ENCODE results near the gene VWA2. TPM values are rescaled to one million over a fixed set of nuclear protein-coding genes. Genes with fewer than 3 reads are reported as not detected.

VWA2 gene
- polyA plus RNA-seq, 3 donors, result 0.22 to 1.8 (median 0.68) TPM

DNA sequence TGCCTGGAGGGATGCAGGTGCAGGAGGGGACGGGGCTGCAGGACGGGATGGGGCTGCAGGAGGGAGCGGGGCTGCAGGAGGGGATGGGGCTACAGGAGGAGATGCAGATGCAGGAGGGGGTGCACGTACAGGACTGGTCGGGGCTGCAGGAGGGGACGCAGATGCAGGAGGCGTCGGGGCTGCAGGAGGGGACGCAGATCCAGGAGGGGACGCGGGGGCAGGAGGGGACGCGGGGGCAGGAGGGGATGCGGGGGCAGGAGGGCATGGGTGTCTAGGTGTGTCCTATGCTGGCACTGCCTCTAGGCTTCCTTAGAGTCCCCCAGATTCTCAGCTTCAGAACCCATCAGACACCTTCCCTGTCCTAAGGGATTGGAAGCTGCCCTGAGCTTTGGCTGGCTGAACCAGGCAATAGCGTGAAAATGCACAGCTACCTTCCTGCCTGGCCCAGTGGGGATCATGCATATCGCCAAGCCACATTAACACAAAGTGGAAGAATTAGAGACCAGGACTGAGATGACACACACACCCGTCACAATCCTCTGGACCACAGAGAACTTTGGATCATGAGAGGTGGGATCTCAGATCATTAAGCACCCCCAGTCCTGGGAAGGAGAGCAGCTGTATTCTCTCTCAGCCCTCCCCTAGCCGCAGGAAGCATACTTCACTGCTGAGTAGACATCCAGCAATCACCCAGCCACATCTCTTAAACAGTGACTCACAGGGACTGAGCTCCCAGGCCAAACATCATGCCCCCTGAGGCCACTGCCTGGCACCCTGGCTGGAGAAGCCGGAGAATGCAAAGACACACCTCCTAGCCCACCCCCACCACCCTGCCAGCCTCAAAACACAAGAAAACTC, 67.3 kb downstream of the VWA2 start:
- 89 to 94% (median 90%) methylated on average over 14 to 18 of the region's 19 CpGs for WGBS, 3 donors
- no peak overlapping the region for H3K27ac ChIP-seq (ENCODE audit: low read depth, low read length)

DNA sequence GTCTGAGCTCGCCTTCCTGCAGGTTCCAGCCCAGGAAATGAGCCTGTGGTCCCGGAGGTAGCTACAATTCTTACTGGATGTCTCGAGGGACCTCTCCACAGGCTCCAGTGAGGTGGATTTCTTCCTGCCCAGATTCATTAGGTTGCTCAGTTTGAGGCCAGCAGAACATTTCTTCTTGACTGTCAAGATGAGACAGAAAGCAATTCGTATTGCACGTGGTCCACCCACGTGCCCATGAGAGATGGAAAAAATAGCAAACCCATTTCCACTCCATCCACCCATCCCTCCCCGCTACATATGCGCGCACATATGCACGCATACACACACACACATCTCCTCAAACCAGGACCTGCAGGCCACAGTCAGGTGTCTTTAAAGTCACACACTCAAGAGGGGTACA, 68.7 kb downstream of the VWA2 start:
- WGBS, 3 donors, result 73 to 86% (median 78%) methylated on average over 10 of the region's 10 CpGs
- no peak overlapping the region for H3K27ac ChIP-seq (ENCODE audit: low read depth, low read length)

DNA sequence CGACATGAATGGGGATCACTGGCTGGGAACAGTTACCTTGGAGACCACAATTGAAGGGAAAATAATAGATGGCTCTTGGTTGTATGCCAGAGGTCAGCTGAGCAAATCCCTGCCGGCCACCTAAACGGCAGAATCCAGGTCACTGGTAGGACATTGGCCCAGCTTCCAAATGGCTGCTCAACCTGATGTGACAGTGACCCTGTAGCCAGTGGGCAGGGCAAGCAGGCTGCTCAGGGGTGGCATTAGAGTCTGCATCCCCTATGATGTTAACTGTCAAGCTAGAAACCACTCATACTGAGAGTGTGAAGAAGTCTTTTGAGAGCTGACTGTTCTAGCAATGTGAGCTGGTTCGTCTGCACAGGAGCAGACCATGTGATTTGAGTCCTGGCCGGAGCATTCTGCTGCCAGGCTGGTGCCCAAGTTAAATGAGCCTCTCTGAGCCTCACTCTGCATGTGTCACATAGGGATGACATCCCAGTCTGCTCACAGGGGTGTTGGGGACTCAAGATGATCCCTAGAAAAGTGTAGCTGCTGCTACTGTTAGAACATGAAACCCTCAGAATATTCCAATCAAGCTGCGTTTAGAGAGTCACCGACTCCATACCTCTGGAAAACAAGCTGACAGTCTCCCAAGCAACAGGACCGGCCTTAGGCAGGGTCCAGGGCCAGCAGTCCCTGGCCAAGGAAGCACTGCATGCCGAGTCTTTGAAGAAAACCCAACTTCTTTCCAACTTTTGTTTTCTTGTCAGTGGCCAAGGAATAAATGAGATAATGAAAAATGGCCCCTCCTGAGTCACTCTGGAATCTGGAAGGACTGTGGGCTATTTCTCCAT, 69.7 kb downstream of the VWA2 start:
- no peak overlapping the region for H3K27ac ChIP-seq (ENCODE audit: low read depth, low read length)
- WGBS, 3 donors, result 61 to 73% (median 64%) methylated on average over 9 of the region's 9 CpGs

DNA sequence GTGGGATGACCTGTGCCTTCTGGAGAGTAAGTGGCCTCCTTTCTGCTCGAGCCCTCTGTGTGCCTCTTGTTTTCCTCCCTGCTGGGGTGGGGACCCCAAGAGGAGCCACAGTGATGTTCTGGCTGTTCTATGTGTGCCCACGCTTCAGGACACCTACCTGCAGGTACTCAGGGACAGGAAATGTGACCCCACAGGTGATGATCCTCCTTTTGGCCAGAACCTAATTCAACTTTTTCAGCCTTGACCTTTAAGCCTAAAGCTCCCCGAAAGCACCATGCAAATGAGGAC, 70.3 kb downstream of the VWA2 start:
- no peak overlapping the region for H3K27ac ChIP-seq (ENCODE audit: low read depth, low read length)
- WGBS, 3 donors, result 66 to 85% (median 76%) methylated on average over 3 of the region's 3 CpGs

DNA sequence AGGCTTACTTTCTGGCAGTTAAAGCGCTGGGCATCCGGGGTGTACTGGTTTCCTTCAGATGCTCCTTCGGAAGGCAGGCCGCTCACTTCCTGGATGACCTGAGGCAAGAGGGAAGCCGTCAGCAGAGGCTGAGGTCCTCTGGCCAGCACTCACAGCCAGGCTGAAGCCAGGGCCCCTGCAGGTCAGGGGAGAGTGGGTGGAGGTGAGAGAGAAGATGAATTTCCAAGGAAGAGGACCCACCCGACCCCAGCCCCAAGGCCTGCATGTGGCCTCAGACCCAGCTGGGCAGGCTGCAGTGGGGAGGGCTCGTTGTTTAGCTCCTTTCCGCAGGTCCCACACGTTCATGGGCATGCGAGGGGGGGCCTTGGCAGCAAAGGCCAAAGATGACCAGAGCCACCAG, 71.3 kb downstream of the VWA2 start:
- WGBS, 3 donors, result 86 to 91% (median 91%) methylated on average over 10 of the region's 10 CpGs
- no peak overlapping the region for H3K27ac ChIP-seq (ENCODE audit: low read depth, low read length)

DNA sequence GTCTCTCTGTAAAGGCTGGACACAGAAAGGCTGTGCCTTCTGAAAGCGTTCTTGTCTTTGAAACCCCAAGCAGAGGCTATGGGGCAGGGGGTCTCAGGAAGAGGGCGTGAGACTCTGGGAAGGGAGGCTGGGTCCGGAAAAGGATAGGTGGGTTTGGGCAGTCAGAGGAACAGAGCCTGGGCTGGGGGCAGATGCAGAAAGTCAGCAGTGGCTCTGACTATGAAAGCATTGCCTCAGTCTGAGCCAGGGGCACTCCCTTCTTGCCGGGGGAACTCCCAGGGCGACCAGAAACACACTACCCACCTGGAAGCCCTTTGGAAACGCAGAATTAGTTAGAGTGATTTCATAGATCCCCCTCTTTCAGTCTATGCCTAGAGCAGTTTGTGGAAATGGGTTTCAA, 72.0 kb downstream of the VWA2 start:
- H3K27ac ChIP-seq (ENCODE audit: low read depth, low read length), result no peak overlapping the region
- 73 to 93% (median 73%) methylated on average over 6 of the region's 6 CpGs for WGBS, 3 donors

DNA sequence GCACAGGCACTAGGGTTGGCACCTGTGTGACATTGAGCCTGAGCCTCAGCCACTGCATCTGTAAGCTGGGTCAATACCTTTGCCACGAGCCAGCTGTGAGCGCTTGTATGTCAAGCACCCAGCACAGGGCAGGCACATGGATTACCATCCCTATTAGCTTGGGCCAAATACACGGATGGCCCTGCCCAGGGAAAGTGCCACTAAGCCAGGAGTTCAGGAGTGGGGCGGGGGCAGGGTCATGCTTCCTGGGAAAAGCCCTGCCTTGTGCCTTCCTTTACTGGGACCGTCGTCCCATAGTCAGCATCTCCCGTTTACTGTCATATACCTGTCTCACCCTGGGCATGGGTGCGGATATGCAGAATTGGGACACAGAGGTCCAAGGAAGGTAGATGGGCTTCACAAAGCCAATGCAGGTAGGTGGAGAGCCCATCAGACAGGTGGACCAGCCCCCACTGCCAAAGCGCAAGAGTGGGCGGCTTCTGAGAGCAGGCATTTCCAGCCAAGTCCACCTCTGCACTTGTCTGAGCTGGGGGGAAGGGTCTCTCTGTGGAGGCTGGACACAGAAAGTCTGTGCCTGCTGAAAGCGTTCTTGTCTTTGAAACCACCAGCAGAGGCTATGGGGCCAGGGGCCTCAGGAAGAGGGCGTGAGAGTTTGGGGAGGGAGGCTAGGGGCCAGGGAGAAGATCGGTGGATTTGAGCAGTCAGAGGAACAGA, 72.6 kb downstream of the VWA2 start:
- 85 to 89% (median 86%) methylated on average over 13 of the region's 13 CpGs for WGBS, 3 donors
- no peak overlapping the region for H3K27ac ChIP-seq (ENCODE audit: low read depth, low read length)

DNA sequence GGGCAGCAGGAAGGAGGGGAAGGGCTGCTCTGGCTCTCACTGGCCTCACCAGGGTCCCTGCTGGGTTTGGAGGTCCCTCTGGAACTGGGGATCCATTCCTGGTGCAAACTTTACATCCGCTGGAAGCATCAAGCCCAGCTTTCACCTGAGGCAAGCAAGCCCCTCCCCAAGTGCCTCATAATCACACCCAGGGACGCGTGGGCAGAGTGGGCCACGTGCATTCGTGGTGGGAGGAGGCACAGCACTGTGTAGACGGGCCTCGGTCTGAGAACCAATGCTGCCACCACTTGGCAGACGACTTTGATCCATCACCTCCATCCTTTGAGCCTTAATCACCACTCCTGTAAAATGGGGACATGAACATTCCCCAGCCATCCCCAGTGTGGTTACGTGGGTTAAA, 74.1 kb downstream of the VWA2 start:
- WGBS, 3 donors, result 88 to 92% (median 90%) methylated on average over 9 of the region's 9 CpGs
- H3K27ac ChIP-seq (ENCODE audit: low read depth, low read length), result no peak overlapping the region

DNA sequence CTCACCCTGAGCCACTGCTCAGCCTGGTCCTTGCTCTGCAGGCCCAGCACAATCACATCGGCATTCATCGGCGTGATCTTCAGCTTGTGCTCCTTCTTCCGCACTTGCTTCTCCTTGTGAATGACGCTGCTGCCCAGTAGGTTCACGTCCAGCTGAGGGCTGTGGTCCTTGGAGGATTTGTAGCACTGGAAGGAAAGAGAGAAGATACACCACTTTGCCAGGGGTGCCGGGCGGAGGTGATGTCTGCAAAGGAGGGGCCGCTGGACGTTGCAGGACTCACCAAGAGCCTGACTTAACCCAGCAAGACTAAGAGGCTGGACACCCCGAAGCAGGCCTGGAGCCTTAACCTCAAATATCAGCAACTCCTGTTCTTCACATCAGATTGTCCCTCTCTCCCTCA, 74.8 kb downstream of the VWA2 start:
- WGBS, 3 donors, result 86 to 89% (median 89%) methylated on average over 11 of the region's 11 CpGs

DNA sequence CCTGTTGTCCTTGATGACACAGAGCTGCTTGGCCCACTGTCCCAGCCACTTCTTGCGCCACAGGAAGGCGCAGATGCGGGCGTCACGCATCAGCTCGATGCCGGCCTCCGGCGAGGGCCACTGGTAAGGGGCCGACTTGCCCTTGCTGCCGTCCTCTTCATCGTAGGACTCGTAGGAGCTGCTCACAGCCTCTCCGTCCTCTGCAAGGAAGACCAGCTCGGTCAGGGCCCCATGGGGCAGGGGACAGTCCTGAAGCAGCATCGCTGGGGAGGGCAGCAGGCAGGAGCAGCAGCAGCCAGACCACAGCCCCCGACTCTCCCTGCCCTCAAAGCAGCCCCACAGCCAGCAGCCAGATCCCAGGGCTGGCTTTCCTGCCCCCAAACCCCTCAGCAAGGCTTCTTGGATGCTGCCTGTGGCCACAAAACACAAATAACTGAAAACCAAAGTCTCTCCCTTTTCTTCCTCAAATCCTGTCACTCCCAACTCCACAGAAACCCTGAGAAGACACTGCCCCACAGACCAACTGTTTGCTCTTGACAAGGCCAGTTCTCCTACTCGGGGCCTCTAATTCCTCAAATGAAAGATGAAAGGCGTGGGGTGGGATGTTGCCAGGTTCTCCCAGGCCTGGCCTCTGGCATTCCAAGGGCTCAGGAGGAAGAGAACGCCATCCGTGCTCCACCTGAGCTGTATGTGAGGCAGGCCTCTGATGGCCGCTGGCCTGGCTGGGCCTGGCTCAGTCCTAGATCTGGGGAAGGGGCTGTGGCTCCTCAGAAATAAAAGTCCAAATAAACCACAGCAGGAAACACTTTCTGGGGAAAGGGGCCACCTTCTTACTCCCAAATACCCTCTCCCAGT, 76.7 kb downstream of the VWA2 start:
- H3K27ac ChIP-seq (ENCODE audit: low read depth, low read length), result no peak overlapping the region
- WGBS, 3 donors, result 91 to 95% (median 92%) methylated on average over 19 to 22 of the region's 22 CpGs

More for the DNA sequence above, 74.8 kb downstream of the VWA2 start:
- no peak overlapping the region for H3K27ac ChIP-seq (ENCODE audit: low read depth, low read length)

DNA sequence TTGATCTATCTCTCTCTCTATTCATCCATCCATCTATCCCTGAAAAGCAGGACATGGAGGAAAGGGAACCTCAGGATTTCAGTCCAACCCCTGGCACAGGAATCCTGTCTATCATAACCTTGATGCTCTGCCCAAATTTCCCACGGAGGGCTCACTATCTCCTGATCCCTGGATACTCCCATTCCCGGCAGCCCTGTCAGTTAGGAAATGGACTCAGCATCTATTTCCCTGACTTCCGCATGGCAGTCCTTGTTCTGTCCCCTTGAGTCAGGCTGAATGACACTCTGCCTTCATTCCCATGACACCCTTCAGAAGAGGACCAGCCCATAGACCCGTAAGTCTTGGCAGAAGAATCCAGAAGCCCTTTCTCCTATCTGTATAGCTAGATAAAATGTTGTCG, 77.7 kb downstream of the VWA2 start:
- 74 to 81% (median 77%) methylated on average over 5 of the region's 5 CpGs for WGBS, 3 donors

DNA sequence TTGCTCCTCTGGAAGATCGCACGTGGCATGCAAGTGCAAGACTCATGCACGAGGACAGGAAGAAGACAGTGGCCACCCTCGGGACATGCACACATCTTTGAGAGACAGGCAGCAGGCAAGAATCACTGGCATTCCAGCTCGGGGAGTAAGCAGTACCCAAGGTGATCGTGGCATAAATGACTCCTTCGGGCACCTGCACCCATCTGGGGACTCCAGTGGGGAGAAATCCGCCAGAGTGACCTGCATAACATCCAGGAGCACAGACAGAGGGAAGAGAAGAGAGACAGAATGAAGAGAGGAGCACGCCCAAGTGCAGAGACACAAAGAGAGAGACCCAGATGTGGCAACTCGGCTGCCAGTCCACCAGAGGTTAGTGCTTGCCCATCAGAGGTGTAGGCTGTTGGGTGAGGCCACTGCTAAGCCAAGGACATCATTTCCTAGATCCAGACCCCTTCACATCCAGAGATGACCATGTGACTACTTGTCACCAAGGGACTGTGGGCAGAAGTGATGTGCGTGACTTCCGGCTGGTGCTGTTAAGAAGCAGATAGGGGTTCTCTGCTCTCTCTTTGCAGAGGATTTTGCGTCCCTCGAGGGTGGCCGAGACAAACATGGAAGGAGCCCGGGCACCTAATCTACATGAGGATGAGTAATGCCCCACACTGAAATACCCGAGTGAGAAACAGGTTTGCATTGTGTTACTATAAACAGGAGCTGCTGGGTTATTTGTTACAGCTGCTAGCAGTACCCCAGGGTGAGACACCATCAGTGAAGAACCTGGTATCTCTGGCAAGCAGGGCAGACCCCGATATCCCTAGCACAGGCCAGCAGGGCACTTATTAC, 80.6 kb downstream of the VWA2 start:
- WGBS, 3 donors, result 90 to 94% (median 92%) methylated on average over 18 of the region's 18 CpGs

More for the DNA sequence above, 77.7 kb downstream of the VWA2 start:
- no peak overlapping the region for H3K27ac ChIP-seq (ENCODE audit: low read depth, low read length)

DNA sequence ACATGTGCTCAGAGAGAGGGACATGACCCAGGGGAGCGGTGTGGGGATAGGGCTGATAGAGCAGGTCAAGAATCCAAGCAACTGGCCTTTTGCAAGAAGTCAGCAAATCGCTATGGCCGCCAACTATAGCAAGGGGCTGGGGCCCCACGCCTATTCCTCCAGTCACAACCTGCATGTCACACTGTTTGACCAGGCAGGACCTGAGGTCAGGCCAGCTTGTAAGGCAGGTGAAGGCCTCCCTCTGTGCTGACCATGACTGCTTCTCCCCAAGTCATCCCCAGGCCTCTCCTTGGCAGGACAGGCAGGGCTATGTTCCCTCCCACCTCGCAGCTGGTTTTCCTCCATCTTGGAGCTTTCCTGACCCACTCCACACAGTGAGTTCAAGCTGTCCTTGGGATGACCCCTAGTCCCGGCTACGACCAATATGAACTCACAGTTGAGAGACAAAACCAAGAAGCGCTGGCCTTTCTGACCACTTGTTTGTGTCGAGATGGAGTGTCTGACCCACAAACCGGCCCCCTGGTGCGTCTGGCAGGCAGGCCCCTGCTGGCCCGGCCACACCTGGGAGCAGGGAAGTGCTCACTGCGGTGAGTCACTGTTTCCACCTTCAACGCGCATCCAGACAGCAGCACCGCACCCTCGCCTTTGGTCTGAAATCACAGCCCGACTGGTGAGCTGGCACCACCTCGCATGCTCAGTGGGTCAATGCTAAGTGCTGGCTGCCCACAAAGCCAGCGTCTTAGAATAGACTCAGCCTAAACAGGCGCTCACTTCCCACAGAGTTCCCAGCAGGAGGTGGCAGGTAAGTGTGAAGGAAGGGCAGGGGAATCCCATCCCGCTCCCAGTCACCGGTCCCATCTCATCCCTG, 81.4 kb downstream of the VWA2 start:
- 75 to 88% (median 76%) methylated on average over 23 of the region's 23 CpGs for WGBS, 3 donors
- H3K27ac ChIP-seq (ENCODE audit: low read depth, low read length), result no peak overlapping the region

More for the DNA sequence above, 80.6 kb downstream of the VWA2 start:
- H3K27ac ChIP-seq (ENCODE audit: low read depth, low read length), result no peak overlapping the region

DNA sequence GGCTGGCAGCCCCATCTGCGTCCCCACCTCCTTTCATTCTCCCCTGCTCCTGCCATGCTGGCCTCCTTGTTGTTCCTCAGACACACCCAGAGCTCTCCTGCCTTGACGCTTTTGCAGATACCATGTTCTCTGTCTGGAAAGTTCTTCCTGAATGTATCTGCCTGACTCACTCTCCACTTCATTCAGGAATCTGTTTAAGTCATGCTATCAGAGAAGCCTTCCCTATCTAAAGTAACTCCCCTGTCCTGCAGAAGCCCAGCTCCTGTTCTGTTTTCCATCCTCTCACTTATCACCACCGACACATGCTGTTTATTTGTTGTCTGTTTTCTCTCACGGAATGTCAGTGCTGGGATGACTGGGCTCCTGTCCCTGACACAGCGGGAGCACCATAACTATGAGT, 83.3 kb downstream of the VWA2 start:
- H3K27ac ChIP-seq (ENCODE audit: low read depth, low read length), result no peak overlapping the region
- 83 to 94% (median 93%) methylated on average over 5 of the region's 5 CpGs for WGBS, 3 donors

DNA sequence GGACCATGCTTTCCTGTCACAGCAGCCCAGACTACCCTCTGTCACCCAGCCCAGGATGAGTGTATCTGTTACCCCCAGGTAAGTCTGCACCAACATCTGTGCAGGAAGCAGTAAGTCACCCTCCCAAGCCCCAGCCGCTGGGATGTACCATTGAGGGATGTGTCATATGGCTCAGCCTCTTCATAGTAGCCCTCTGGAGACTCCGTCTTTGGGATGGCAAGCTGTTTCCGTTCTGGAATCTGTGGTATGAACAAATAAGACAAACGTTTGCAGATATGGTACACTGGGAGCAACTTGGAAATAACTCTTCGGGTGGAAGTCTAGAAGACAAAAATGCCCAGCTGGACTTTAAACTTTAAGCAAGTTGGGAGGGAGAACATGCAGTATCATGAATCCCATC, 84.0 kb downstream of the VWA2 start:
- 68 to 83% (median 78%) methylated on average over 5 of the region's 5 CpGs for WGBS, 3 donors
- no peak overlapping the region for H3K27ac ChIP-seq (ENCODE audit: low read depth, low read length)

DNA sequence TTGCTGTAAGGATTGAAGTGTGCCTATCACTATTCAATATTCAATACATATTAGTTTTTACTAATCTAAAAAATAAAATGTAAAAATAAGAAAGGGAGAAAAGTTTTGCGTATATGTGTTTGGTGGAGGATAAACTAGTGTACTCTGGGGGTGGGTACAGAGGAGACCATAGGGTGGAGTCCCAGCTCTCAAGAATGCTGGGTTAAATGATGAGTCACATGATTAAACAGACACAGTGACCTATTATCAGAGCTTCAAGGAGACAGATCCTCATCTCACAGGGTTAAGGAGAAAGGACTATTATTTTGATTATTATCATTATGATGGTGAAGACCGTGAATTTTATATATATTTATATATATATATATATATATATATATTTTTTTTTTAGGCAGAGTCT, 87.7 kb downstream of the VWA2 start:
- 87 to 92% (median 88%) methylated on average over 2 of the region's 2 CpGs for WGBS, 3 donors
- no peak overlapping the region for H3K27ac ChIP-seq (ENCODE audit: low read depth, low read length)

All from adipose tissue (tissue), 3 donors.